ENCODE results near the gene FAM3A.
"Not testable (repeated sequence)": the region's sequence is repeated elsewhere in the genome, so short reads cannot be mapped to it uniquely, and the experiment has no call there.

The FAM3A gene

DNA sequence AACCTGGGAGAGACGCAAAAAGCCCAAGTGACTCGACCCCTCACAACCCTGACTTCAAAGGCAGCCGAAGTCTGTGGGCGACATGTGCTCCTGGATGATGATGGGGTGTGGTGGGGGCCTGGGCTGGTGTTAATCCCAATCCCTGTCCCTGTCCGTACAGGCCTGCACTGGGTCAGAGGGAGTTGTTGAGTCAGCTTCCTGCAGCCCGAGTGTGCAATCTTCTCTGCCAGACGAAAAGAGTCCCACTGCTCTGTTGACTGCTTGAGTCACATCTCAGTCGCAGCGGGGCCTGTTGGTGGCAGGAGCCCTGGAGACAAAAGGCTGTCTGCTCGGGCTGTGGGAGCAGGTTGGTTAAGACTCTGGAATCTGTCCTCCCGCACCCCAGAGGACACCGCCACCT, 10.3 kb downstream of the FAM3A start:
- in situ Hi-C loops (cut with MboI; ENCODE audit: low sequenced_read_pairs), result no loop called here

DNA sequence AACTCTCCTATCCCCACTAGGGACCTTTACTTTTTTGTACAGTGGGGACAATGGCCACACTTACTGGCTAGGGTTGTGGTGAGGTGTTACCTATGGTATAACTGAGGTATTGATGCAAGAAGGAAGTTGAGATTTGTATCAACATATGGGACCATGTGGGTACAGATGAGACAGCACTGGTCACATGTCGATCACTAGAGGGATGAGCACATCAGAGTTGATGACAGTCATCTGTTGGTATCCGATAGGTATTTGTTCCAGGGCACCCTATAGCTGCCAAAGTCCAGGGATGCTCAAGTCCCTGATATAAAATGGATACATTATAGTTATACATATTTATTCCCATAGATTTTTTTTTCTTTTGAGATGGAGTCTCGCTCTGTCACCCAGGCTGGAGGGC, 13.0 kb downstream of the FAM3A start:
- in situ Hi-C loops (cut with MboI; ENCODE audit: low sequenced_read_pairs), result no loop called here

DNA sequence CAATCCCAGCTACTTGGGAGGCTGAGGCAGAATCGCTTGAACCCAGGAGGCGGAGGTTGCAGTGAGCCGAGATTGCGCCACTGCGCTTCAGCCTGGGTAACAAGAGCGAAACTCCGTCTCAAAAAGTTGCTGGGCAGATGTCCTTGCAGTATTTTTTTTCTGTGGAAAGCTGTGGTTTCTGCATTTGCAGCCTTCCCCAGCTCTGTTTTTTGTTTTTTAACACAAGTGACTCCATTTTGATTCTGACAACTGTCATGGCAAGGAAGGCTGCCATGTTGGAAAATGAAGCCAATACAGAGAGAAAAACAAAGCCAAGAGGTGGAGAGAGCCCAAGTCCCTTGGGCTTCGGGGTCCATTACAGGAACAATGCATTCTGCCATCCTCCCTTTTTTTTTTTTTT, 13.9 kb downstream of the FAM3A start:
- in situ Hi-C loops (cut with MboI; ENCODE audit: low sequenced_read_pairs), result no loop called here

DNA sequence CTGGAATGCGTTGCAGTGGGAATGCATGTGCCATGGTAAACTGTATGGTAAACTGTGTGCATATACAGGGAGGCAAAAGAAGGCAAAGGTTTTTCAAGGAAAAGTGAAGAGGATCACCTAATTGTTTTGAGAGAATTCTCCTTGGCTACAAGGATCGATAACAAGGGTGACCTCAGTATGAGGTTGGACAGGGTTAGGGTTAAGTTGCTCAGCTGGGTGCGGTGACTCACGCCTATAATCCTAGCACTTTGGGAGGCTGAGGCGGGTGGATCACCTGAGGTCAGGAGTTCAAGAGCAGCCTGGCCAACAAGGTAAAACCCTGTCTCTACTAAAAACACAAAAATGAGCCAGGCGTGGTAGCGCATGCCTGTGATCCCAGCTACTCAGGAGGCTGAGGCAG, 14.6 kb downstream of the FAM3A start:
- in situ Hi-C loops (cut with MboI; ENCODE audit: low sequenced_read_pairs), result not testable (repeated sequence)

DNA sequence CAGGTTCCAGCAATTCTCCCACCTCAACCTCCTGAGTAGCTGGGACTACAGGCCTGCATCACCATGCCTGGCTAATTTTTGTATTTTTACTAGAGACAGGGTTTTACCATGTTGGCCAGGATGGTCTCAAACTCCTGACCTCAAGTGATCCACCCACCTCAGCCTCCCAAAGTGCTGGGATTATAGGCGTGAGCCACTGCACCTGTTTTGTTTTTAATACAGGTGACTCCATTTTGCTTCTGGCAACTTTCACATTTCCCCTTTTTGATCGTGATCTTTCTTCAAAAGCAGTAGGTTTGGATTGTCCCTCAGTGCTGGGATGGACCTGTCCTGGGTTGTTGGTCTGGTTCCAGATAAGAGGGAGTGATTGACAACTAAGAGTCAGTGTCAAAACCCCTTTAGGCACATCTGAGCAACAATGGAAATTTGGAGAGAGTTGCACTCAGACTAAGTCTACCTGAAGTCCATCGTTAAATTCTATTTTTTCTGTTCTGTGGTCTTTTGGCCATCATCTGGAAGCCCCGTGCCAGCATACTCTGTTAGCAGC, 19.4 kb downstream of the FAM3A start:
- in situ Hi-C loops (cut with MboI; ENCODE audit: low sequenced_read_pairs), result not testable (repeated sequence)

DNA sequence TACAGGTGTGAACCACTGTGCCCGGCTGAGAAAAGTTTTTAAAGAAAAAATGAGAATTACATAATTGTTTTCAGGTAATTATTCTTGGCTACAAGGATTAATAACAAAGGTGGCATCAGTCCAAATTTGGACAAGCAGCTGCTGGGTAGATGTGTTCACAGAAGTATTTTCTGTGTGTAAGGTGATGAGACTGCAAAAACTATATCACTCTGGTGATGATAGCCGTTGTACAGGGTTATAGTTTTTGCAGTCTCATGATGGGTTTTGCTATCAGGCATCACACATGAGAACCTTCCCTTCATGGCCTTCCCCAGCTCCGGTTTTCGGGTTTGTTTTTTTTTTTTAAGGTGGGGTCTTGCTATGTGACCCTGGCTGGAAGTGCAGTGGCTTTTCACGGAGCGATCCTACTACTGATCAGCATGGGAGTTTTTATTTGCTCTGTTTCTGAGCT, 20.5 kb downstream of the FAM3A start:
- in situ Hi-C loops (cut with MboI; ENCODE audit: low sequenced_read_pairs), result no loop called here

DNA sequence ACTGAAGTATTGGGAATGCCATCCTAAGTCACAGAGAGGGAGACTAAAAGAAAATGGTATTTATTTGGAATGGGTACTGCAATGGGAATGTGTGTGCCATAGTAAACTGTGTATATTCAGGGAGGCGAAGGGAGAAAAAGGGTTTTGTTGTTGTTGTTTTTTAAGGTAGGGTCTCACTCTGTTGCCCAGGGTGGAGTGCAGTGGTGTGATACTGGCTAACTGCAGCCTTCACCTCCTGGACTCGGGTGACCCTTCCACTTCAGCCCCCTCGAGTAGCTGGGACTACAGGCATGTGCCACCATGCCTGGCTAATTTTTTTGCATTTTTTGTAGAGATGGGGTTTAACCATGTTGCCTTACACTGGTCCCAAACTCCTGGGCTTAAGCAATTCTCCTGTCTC, 21.3 kb downstream of the FAM3A start:
- in situ Hi-C loops (cut with MboI; ENCODE audit: low sequenced_read_pairs), result no loop called here

DNA sequence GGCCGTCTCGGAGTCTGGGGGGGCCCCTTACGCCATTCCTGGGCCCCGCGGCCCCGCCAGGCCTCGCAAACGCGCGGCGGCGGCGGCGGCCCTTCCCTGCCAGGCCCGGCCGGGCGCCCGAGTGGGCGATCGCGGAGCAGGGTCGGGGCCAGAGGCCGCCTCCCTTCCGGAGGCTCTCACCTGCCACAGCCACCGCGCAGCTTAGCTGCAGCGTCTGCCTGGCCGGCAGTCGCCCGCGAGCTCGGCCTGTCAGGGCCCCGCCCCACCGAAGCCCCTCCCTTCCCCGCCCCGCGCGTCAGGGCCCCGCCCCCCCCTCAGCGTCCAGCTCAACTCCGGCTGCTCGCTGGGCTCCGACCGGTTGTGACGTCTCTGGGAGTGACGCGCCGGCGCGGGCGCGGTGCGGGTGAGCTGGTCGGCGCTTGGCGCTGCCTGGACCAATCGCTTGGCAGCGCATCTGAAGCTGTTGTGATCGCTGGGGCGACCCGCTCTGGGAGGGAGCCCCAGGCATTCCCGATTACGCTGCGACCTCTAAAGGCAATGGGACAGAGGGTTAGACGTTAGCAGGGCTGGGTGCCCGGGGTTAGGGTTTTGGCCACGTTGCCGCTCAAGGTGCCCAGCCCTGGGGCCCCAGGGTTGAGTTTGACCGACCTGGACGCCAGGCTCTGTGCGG, 25.5 kb downstream of the FAM3A start, which contains the start of gene SLC10A3:
TSS of gene SLC10A3 (minus strand) at position 216 of the 670 bp plus-strand sequence. CDS start 1,689 bp downstream, outside the sequence.
- in situ Hi-C loops (cut with MboI; ENCODE audit: low sequenced_read_pairs), result no loop called here

DNA sequence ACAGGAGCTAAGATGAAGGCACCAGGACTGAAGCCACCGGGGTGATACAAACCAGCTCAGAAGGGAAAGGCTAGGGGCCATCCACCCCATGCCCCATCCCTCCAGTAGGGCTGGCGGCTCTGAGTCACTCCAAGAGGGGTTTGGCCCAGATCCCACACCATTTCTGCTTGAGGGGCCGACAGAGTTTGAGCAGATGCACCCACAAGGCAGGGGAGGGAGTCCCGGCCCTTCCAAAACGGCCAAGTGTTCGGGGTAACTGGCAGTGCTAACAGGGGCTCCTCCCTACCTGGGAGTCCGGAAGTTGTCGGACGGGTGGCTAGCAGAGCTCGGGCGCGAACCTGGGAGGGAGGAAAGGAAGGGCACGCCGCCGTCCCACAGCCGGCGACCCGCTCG, 26.0 kb downstream of the FAM3A start:
- in situ Hi-C loops (cut with MboI; ENCODE audit: low sequenced_read_pairs), result no loop called here

DNA sequence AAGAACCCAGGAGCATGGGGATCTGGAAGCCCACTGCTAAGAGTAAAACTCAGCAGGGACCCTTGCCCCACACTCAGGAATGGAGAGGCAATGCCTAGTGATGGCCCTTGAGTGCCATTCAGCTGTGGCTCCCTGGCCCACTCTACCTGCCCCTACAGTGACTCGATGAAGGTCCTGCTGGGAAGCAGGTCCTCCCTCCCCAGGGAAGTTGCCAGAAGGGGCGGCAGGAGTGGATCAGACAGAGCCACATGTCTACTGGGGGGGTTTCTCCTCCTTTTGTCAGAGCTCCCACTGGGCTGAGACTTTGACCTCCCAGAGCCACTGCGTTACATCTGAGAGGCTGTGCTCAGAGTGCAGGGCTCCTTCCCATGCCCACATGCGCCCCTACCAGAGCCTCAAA, 26.9 kb downstream of the FAM3A start:
- in situ Hi-C loops (cut with MboI; ENCODE audit: low sequenced_read_pairs), result no loop called here

DNA sequence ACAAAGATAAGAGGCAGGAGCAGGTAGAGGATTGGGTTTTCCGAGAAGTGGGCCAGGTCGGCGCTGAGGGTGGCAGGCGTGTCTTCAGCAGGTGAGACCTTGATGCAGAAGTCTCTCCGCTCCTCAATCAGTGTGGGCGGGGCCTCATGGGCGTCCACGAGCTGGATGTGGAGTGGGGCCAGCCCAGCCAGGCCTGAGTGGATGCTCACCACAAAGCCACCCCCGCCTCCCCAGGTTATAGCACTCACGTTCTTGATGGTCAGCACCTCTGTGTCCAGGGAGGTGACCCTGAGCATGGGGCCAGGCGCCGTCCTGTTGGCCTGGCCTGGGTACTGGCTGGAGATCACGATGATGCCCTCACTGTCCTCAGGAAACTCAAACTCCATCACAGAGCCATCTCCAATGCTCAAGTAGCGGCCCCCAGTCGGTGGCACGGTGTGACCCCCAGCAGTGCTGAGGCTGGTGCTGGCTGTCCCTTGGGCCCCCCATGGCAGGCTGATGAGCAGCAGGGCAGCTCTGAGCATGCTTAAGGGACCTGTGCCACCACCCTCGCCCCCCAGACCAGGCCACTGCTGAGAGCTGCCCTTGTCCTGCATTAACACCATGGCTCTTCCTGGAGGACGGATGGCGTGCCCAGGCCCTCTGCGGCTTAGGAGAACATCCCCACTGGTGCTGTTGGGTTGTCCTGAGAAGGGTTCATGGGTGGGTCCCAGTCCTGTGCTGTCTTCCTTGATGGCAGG, 27.5 kb downstream of the FAM3A start:
- in situ Hi-C loops (cut with MboI; ENCODE audit: low sequenced_read_pairs), result no loop called here

DNA sequence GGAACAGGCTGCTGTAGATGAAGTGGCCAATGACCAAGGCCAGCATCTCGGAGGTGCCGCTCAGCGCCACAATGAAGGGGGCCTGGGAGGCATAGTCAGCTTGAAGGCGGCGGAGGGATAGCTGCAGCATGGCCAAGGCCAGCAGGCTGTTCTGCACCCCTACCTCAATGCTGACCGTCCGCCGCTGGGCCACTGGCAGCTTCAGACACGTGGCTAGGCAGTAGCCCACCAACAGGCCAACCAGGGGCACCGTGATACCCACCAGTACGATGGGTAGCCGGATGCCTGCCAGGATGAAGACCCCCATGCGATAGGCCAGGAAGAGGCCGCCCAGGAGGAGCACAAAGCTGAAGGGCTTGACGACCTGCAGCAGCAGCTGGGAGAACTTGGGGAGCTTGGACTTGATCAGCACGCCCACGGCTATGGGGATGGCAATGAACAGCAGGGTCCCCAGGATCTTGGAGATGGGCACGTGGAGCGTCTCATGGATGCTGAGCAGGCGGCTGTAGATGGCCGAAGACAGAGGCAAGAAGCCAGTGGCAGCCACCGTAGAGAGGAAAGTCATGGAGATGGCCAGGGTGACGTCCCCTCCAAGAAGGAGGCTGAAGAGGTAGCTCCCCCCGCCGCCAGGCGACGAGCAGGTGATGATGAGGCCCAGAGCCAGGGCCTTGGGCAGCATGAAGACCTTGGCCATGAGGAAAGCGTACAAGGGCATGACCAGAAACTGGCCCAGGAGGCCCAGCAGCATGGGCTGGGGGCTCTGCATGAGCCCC, 28.3 kb downstream of the FAM3A start:
- in situ Hi-C loops (cut with MboI; ENCODE audit: low sequenced_read_pairs), result no loop called here

DNA sequence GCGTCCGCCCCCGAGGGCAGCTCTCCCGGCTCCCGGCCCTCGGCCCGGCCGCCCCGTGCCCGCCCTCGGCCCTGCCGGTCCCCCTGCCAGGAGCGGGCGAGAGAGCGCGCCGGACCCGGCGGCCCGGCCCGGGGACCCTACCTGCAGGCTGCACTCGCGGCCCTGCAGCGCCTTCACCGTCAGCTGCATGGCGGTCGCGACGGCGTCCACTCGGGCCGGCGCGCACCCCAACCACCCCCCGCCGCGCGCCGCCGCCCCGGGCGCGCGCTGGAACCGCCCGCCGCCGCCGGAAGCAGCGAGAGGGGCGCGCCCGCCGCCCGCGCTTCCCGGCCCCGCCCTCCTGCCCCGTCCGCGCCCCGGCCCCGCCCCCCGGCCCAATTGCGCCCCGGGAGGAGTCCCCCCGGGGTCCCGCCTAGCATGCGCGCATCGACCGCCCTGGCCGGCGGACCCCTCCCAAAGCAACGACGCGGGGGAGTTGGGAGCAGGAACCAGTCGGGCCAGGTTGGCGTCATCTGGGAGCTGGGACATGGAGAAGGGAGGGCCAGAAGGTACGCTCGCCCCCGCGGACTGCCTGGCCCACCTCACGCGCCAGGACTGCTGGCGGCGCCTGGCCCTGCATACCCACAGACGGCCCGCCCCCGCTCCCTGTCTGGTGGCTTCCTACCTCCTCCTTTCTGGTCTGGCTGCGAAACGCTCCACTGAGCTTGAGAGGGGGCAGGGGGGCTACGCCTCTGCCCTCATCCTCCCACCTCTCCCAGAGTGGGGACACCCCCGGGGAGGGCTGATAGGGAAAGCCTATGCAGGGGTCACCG, 29.4 kb downstream of the FAM3A start, which contains the start of gene UBL4A:
TSS of gene UBL4A (minus strand) at position 220 of the 812 bp plus-strand sequence. CDS start at position 189, 31 bp downstream.
- in situ Hi-C loops (cut with MboI; ENCODE audit: low sequenced_read_pairs), result no loop called here

DNA sequence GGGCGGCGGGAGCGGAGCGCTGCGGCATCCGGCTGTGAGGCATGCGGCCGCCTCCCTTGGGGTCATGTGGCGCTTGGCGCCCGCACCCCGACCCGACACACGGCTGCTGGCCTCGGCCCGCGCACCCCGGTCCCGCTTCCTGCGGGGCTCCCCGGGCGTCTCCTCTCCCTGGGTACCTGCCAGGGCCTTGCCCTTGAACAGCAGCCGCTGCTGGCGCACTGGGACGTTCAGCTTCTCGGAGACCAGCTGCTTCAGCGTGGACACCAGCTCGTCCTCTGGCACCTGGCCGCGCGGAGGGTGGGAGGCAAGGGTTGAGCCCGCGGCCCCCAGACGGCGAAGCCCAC, 30.0 kb downstream of the FAM3A start:
- in situ Hi-C loops (cut with MboI; ENCODE audit: low sequenced_read_pairs), result no loop called here

DNA sequence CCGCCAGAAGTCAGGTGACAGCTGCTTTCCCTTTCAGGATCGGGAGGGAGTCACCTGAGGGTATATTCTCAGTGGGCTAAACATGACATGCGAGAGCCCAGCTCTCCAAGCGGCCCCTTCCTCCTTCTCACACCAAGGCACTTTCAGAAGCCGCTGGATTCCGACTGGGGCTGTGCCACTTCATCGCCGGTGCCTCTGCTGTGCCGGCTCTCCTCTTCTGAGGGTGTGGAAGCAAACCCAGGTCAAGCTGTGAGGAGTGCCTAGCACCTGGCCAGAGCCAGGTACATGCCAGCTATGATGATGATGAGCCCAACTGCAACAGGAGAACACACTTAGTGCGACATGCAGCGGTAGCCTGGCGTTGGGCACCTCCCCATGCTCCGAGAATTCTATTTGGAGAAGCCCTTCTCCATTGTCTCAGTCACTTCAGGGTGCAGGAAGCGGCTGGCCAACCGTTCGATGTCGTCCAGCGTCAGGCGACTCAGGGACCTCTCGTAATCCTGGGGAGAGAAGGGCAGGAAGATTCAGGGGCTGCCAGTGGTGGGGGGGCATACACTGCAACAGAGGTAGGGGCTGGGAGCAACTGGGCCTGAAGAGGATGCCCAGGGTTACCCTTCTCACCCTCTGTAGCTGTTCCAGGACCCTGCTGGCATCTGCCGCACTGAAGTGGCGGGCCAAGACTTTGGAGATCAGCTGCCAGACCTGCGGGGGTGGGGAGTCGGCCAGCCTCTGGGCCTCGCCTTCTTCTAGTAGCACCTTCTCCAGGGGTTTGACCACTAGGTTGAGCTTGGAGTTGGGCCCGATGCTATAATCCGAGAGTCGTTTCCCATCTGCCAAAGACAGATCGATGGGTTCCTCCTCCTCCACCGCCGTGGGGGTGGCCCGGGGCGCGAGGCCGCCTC, 30.6 kb downstream of the FAM3A start:
- in situ Hi-C loops (cut with MboI; ENCODE audit: low sequenced_read_pairs), result no loop called here

DNA sequence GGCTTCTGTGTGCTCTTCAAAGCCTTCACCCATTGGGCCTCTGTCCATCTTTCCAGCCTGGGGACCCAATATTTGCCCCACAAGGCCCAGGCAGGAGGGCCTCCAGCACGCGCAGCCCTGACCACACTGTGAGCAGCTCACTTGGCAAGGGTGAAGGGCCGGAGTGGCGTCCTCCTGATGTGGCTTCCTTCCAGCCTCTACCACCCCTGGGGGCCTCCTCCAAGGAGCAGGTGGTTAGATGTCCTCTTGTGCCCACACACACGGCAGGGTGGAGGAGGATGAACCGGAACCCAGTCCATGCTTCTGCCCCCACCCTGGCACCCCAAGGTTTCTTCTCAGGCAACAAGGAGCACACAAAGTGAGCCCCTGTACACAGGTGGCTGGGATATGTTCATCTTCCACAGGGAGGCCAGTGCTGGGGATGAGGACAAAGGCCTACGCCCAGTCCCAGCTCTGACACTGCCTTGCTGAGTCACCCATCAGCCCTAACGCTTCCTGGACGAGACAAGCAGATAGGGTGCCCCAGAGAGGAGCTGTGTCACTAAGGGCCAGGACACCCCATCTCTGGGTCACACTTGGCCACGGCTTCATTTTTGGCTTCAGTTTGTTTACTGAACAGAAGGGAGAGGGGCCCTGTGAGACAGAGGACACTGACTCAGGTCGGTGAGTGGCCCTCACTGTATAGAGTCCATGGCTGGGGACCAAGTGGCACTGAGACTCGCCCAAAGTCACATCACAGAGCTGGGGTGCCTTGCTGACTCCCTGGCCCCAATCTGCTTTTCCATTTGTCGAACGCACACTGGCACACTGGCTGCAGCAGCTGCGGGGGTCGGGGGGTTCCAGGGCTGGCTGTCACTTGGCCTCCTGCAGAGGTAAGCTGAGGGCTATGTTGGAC, 31.5 kb downstream of the FAM3A start:
- in situ Hi-C loops (cut with MboI; ENCODE audit: low sequenced_read_pairs), result no loop called here

DNA sequence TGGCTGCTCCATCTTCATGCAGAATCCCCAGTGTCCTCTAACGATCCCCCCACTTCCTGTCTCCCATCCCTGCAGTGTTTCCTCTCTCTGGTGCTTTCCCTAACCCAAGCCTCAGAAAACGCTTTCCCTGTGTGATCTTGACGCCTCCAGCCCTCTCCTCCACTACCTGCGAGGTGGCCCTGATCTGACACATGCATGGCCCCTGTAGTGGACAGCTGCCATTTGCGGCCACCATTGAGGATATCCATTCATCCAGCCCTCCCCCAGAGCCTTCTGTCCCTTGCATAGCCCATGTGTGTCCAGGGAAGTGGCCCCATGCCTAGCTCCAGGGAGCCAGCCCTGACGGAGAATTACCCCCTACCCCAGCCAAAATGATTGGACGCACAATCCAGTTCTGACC, 32.7 kb downstream of the FAM3A start:
- in situ Hi-C loops (cut with MboI; ENCODE audit: low sequenced_read_pairs), result no loop called here

DNA sequence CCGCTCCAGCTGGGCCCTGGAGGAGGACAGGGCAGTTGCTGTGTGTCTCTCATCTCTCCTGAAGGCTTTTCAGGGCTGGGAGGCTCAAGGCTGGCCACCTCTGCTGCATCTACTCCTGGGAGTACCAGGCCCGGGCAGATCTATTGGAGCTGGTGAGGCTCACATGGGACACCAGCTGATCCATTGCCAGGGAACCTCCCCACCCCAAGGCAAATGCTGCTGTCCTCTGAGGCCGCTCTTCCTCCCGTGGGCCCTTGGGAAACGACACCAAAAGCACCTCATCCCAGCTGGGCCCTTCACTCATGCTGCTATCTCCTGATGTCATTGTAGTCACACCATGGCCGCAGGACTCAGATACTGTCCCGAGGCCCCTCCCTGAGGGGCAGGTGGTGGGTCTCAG, 33.2 kb downstream of the FAM3A start:
- in situ Hi-C loops (cut with MboI; ENCODE audit: low sequenced_read_pairs), result no loop called here

Measured in hTERT RPE-1 (cell line).